Calu3 (cell line): ENCODE measurements around the gene MPND. TPM values are rescaled to one million over a fixed set of nuclear protein-coding genes. Genes with fewer than 3 reads are reported as not detected.

ENCODE experiments used
- BruUV-seq: library from RNA; stranded (reverse); fragments of 400-500 nt; replicated peaks from 2 replicates; lab custom pipeline; 2021; lab: Mats Ljungman, UMichigan
- CTCF ChIA-PET: fragments of 300-600 bp; sonication (Branson Sonifier 250); formaldehyde crosslinking; loops from one replicate; lab custom pipeline; 2022; ENCODE audit warnings: antibody characterized with exemption; lab: Charles Lee
- DNase-seq: peaks from one replicate; pipeline ENCODE4 v3.0.0; 2022
- H3K27ac Mint-ChIP-seq: one replicate; pipeline ENCODE4 v1.8.0; 2022; ENCODE audit warnings: mixed read lengths; ENCODE audit not compliant: unreplicated experiment
- H3K27me3 Mint-ChIP-seq: one replicate; pipeline ENCODE4 v1.8.0; 2022; ENCODE audit warnings: mixed read lengths; ENCODE audit not compliant: unreplicated experiment
- H3K36me3 Mint-ChIP-seq: one replicate; pipeline ENCODE4 v1.8.0; 2022; ENCODE audit warnings: mild to moderate bottlenecking, moderate library complexity, mixed read lengths; ENCODE audit not compliant: insufficient read depth, unreplicated experiment
- H3K4me1 Mint-ChIP-seq: one replicate; pipeline ENCODE4 v1.8.0; 2022; ENCODE audit warnings: mild to moderate bottlenecking, low read depth, mixed read lengths; ENCODE audit not compliant: unreplicated experiment
- H3K4me3 Mint-ChIP-seq: one replicate; pipeline ENCODE4 v1.8.0; 2022; ENCODE audit warnings: mild to moderate bottlenecking, low read depth, moderate library complexity, mixed read lengths; ENCODE audit not compliant: unreplicated experiment
- H3K9me3 Mint-ChIP-seq: one replicate; pipeline ENCODE4 v1.8.0; 2022; ENCODE audit warnings: low read depth, mixed read lengths; ENCODE audit not compliant: unreplicated experiment
- intact Hi-C: fragments of 100-400 bp; cut with micrococcal nuclease; formaldehyde crosslinking; loops from one replicate; pipeline ENCODE4 v1.10.0; 2022; ENCODE audit not compliant: unreplicated experiment
- total RNA-seq: library from RNA; stranded (reverse); gene quantifications from 2 replicates; pipeline ENCODE4 v1.2.3, GENCODE V29; 2022
- TF ChIP-seq, protein P1 (sequence below): fragments of 200-600 bp; IDR thresholded peaks from one replicate; pipeline ENCODE4 v1.8.0; 2022; ENCODE audit warnings: antibody characterized with exemption; ENCODE audit not compliant: unreplicated experiment

Gene MPND
- total RNA-seq, 1 experiment from 2014 or later = 21.1 TPM

DNA sequence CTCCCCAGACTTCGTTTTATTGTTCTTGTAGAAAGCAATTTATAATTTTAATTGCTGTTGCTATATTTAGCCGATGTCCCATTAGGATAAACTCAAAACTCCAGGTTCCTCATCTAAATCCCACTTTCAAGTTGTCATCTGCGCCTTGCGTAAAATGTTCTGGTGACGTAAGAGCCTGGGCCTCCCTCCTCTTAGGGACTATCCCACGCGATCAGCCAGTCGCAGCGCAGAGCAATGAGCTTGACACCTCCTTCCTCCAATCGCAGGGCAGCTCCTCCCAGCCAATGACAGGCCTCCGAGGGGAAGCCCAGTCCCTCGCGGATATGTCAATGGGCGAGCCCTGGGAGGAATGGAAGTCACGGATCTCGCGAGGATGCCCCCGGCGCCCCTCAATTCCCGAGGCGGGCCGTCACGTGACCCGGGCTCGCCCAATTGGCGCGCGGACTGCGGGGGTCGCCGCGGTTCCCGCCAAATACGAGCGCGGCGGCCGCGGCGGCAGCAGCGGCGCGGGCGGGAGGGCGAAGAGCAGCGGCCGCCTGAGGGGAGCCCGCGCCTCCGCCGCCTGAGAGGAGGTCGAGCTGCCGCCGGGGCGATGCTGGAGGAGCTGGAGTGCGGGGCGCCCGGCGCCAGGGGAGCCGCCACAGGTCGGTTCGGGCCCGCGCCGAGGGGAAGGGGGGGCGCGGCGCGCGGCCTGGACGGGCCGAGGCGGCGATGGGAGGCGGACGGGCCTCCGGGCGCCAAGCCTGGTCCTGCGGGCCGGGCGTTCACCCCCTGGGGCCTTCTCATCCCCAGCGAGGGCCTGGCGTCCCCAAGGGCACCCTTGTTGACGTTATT is 59.0 kb downstream of the MPND start, which contains the start of gene CHAF1A:
Gene CHAF1A (plus strand): TSS at position 470 of the 834 bp plus-strand sequence. CDS start 123 bp downstream, at position 593.
- intact Hi-C loops = no loop called here

DNA sequence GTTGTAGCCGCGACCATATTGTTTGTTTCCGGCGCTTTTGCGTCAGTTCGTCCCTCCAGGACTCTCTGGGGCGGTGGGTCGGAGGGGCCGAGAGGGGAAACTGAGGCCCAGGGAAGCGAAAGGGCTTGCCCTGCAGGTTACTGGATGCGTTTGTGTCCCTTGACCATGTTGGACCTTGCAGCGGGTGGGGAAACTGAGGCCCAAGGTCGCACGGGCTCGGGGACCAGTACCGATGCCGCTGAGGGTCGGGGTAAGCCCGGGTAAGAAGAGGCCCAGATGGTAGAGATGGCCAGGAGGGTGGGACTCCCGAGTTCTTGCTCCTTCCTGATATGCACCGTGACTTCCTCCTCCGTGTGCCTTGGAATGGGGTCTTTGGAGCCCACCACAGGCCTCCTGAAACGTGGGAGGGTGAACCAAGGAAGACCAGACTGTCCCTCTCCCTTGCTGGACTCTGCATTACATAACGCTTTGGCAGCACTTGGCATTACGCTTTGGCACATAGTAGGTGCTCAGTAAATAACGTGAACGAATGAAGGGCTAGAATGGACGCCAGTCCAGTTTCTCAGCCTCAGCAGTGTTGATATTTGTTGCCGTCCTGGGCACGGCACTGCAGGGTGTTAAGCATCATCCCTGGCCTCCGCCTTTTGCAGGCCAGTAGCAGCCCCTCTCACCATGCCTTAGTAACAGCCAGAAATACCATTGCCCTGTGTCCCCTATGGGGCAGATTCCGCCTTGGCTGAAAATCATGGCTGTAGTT is 59.8 kb downstream of the MPND start:
- no peaks in the 10 kb centered on the region for H3K9me3 Mint-ChIP-seq
- H3K27ac Mint-ChIP-seq = no peak overlapping the region
- TF ChIP-seq, protein P1, sequence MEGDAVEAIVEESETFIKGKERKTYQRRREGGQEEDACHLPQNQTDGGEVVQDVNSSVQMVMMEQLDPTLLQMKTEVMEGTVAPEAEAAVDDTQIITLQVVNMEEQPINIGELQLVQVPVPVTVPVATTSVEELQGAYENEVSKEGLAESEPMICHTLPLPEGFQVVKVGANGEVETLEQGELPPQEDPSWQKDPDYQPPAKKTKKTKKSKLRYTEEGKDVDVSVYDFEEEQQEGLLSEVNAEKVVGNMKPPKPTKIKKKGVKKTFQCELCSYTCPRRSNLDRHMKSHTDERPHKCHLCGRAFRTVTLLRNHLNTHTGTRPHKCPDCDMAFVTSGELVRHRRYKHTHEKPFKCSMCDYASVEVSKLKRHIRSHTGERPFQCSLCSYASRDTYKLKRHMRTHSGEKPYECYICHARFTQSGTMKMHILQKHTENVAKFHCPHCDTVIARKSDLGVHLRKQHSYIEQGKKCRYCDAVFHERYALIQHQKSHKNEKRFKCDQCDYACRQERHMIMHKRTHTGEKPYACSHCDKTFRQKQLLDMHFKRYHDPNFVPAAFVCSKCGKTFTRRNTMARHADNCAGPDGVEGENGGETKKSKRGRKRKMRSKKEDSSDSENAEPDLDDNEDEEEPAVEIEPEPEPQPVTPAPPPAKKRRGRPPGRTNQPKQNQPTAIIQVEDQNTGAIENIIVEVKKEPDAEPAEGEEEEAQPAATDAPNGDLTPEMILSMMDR = no peak
- H3K36me3 Mint-ChIP-seq = peaks cover 28% of the 10 kb centered on the region
- intact Hi-C loops = no loop called here
- CTCF ChIA-PET = no interaction called here
- BruUV-seq = no TSS peak
- no peaks in the 10 kb centered on the region for H3K4me1 Mint-ChIP-seq
- DNase-seq = no peak
- no peaks in the 10 kb centered on the region for H3K27me3 Mint-ChIP-seq
- H3K4me3 Mint-ChIP-seq = peak overlapping the region; percentile 76

More for the DNA sequence above, 59.0 kb downstream of the MPND start, which contains the start of gene CHAF1A:
- Mint-ChIP-seq H3K27ac (peak within 1 kb of the TSS; percentile 97), H3K4me3 (peak within 1 kb of the TSS; percentile 76), H3K36me3 (peaks cover 28% of the 10 kb centered on the region), H3K9me3 (no peaks in the 10 kb centered on the region), H3K4me1 (no peaks in the 10 kb centered on the region), H3K27me3 (no peaks in the 10 kb centered on the region)
- peak; percentile 97 for DNase-seq
- no TSS peak for BruUV-seq
- TF ChIP-seq, protein P1 = no peak
- CTCF ChIA-PET = interaction anchor here (0.7 to 1.5 kb wide), 5 partner anchors 14 to 135 kb away, joined by 3 to 9 read pairs (median 4); no protein-coding TSS in a partner anchor

DNA sequence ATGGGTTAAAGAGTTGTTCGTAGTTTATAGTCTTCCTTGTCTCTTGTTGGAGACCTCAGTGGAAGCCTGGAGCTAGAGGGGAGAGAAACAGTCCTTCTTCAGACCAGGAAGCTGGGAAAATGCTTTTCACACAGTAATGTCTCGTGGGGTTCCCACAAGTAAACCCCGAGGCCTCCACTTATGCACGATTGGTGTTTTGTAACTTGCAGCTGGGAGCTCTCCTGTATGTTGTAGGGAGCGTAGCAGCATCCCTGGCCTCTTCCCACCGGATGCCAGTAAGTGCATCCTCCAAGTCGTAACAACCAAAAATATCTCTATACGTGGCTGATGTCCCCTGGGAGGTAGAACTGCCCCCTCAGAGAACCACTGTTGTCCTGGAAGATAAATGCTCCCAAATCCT is 62.6 kb downstream of the MPND start:
- no peak for DNase-seq
- Mint-ChIP-seq H3K36me3 (peaks cover 16% of the 10 kb centered on the region), H3K27me3 (no peaks in the 10 kb centered on the region), H3K27ac (no peak overlapping the region), H3K9me3 (no peaks in the 10 kb centered on the region), H3K4me1 (no peaks in the 10 kb centered on the region), H3K4me3 (no peak overlapping the region)
- CTCF ChIA-PET = no interaction called here
- intact Hi-C loops = no loop called here
- BruUV-seq = no TSS peak
- TF ChIP-seq, protein P1 = no peak

DNA sequence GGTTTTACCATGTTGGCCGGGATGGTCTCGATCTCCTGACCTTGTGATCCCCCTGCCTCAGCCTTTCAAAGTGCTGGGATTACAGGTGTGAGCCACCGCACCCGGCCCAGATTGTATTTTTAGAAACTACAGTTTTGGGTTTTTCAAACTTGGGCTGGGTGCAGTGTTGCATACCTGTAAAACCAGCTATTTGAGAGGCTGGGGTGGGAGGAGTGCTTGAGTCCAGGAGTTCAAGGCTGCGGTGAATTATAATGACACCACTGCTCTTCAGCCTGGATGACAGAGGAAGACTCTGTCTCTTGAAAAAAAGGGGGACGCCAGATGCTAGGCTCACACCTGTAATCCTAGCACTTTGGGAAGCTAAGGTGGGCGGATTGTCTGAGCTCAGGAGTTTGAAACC is 63.3 kb downstream of the MPND start:
- intact Hi-C loops = no loop called here
- H3K4me3 Mint-ChIP-seq = no peak overlapping the region
- no peak for DNase-seq
- no peaks in the 10 kb centered on the region for H3K27me3 Mint-ChIP-seq
- H3K4me1 Mint-ChIP-seq = no peaks in the 10 kb centered on the region
- CTCF ChIA-PET = no interaction called here
- no peak overlapping the region for H3K27ac Mint-ChIP-seq
- H3K9me3 Mint-ChIP-seq = no peaks in the 10 kb centered on the region
- peaks cover 16% of the 10 kb centered on the region for H3K36me3 Mint-ChIP-seq
- TF ChIP-seq, protein P1 = no peak
- BruUV-seq = no TSS peak
